Mesenchymal stem cell (in vitro differentiated cells and primary cell): ENCODE results near the gene UBL4A.

Source experiments
- DNase-seq: peaks from one replicate; pipeline ENCODE4 v3.0.0-alpha.2; 2013
- H2AFZ ChIP-seq: one replicate; pipeline ENCODE4 v1.6.1; 2013; ENCODE audit warnings: low read depth, mild to moderate bottlenecking, control low read depth, inconsistent platforms, low read length, moderate library complexity
- H2AK5ac ChIP-seq: 2 replicates; pipeline ENCODE4 v1.6.1; 2013; ENCODE audit warnings: low read length, moderate library complexity, mild to moderate bottlenecking, inconsistent platforms; ENCODE audit not compliant: severe bottlenecking
- H2BK120ac ChIP-seq: one replicate; pipeline ENCODE4 v1.6.1; 2013; ENCODE audit warnings: low read depth, mild to moderate bottlenecking, inconsistent platforms, low read length, moderate library complexity
- H2BK12ac ChIP-seq, 2 experiments: one replicate each; pipeline ENCODE4 v1.6.1; 2013; ENCODE audit warnings: inconsistent platforms in 2 of 2, low read length in 2 of 2, mild to moderate bottlenecking in 2 of 2, moderate library complexity in 2 of 2, control low read depth in 1 of 2
- H2BK15ac ChIP-seq: one replicate; pipeline ENCODE4 v1.6.1; 2013; ENCODE audit warnings: mild to moderate bottlenecking, low read depth, inconsistent platforms; ENCODE audit not compliant: poor library complexity, severe bottlenecking
- H2BK5ac ChIP-seq: 2 replicates; pipeline ENCODE4 v1.6.1; 2013; ENCODE audit warnings: low read depth, mild to moderate bottlenecking, low read length, control low read depth, inconsistent platforms; ENCODE audit not compliant: poor library complexity, severe bottlenecking
- H3K14ac ChIP-seq, 2 experiments: one replicate each; pipeline ENCODE4 v1.6.1; 2013; ENCODE audit warnings: inconsistent platforms in 2 of 2, low read length in 2 of 2, control low read depth in 1 of 2, mild to moderate bottlenecking in 1 of 2, moderate library complexity in 1 of 2
- H3K18ac ChIP-seq, 2 experiments: one replicate each; pipeline ENCODE4 v1.6.1; 2013; ENCODE audit warnings: inconsistent platforms in 2 of 2, low read length in 2 of 2, control low read depth in 1 of 2, low read depth in 1 of 2, mild to moderate bottlenecking in 1 of 2
- H3K23ac ChIP-seq, 2 experiments: one replicate each; pipeline ENCODE4 v1.6.1; 2013; ENCODE audit warnings: inconsistent platforms in 2 of 2, low read length in 2 of 2, mild to moderate bottlenecking in 2 of 2, moderate library complexity in 2 of 2, control low read depth in 1 of 2
- H3K27ac ChIP-seq: 2 replicates; pipeline ENCODE4 v1.5.1; 2013; ENCODE audit warnings: mild to moderate bottlenecking, moderate library complexity, low read length, control low read depth, inconsistent platforms; ENCODE audit not compliant: poor library complexity, severe bottlenecking
- H3K27me3 ChIP-seq, 2 experiments: 2 replicates each; pipeline versions ENCODE4 v1.6.1 to v1.7.0; 2013; ENCODE audit warnings: low read length in 2 of 2, mild to moderate bottlenecking in 2 of 2, moderate library complexity in 2 of 2, control low read depth in 1 of 2, inconsistent platforms in 1 of 2; ENCODE audit not compliant: control insufficient read depth in 1 of 2, insufficient read depth in 1 of 2
- H3K36me3 ChIP-seq, 2 experiments: 2 replicates each; pipeline versions ENCODE4 v1.6.1 to v1.7.0; 2013; ENCODE audit warnings: low read length in 2 of 2, control low read depth in 1 of 2, inconsistent platforms in 1 of 2, low read depth in 1 of 2, mild to moderate bottlenecking in 1 of 2; ENCODE audit not compliant: insufficient read depth in 2 of 2, control insufficient read depth in 1 of 2
- H3K4ac ChIP-seq, 2 experiments: one replicate each; pipeline ENCODE4 v1.6.1; 2013; ENCODE audit warnings: inconsistent platforms in 2 of 2, low read length in 2 of 2, mild to moderate bottlenecking in 2 of 2, moderate library complexity in 2 of 2, control low read depth in 1 of 2, low read depth in 1 of 2
- H3K4me1 ChIP-seq: 2 replicates; pipeline ENCODE4 v1.6.1; 2013; ENCODE audit warnings: low read depth, low read length, control low read depth; ENCODE audit not compliant: control insufficient read depth, insufficient read depth
- H3K4me2 ChIP-seq: 2 replicates; pipeline ENCODE4 v1.6.1; 2013; ENCODE audit warnings: low read length, mild to moderate bottlenecking, inconsistent platforms; ENCODE audit not compliant: poor library complexity, severe bottlenecking
- H3K4me3 ChIP-seq, 2 experiments: 2 replicates each; pipeline versions ENCODE4 v1.5.1 to v1.7.0; 2013; ENCODE audit warnings: low read length in 2 of 2, mild to moderate bottlenecking in 2 of 2, control low read depth in 1 of 2, low read depth in 1 of 2; ENCODE audit not compliant: insufficient read depth in 1 of 2
- H3K79me1 ChIP-seq: replicated peaks from 2 replicates; pipeline ENCODE4 v1.6.1; 2013; ENCODE audit warnings: mild to moderate bottlenecking, control low read depth, low read length, inconsistent platforms; ENCODE audit not compliant: poor library complexity, severe bottlenecking
- H3K9ac ChIP-seq: 2 replicates; pipeline ENCODE4 v1.7.0; 2013; ENCODE audit warnings: mild to moderate bottlenecking, low read length, moderate library complexity
- H3K9me3 ChIP-seq: 2 replicates; pipeline ENCODE4 v1.7.0; 2013; ENCODE audit warnings: mild to moderate bottlenecking, low read length; ENCODE audit not compliant: control insufficient read depth
- H4K8ac ChIP-seq: one replicate; pipeline ENCODE4 v1.6.1; 2013; ENCODE audit warnings: inconsistent platforms, mild to moderate bottlenecking, low read length, moderate library complexity
- H4K91ac ChIP-seq: one replicate; pipeline ENCODE4 v1.6.1; 2013; ENCODE audit warnings: mild to moderate bottlenecking, low read length, inconsistent platforms
- WGBS: methylation state at CpG from one replicate; pipeline ENCODE4 v1.1.7; 2013; ENCODE audit warnings: mixed read lengths; 5-methylcytosine and 5-hydroxymethylcytosine counted together

Gene UBL4A

DNA sequence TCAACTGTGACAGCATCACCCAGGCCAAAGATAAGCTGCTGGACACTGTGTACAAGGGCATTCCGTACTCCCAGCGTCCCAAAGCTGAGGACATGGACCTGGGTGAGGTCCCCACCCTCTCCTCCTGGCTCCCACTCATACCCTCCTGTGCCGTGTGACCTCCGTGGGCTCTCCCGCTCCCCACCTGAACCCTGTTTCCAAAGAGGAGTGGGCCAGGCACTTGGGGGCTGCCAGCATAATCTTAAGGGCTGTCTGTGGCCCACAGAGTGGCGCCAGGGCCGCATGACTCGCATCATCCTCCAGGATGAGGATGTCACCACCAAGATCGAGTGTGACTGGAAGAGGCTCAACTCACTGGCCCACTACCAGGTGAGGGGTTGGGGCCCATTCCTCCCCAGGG lies 17.3 kb downstream of the UBL4A start:
- H4K8ac ChIP-seq: no peak overlapping the region
- no peaks in the 10 kb centered on the region for H3K9me3 ChIP-seq
- no peak overlapping the region for H2AFZ ChIP-seq
- H3K79me1 ChIP-seq: peaks cover 14% of the 10 kb centered on the region
- no peak overlapping the region for H2BK120ac ChIP-seq
- no peak overlapping the region for H3K14ac ChIP-seq
- H2BK15ac ChIP-seq: no peak overlapping the region
- no peak overlapping the region for H3K18ac ChIP-seq
- no peak overlapping the region for H2BK5ac ChIP-seq
- H3K9ac ChIP-seq: no peak overlapping the region
- no peak overlapping the region for H3K27ac ChIP-seq
- no peaks in the 10 kb centered on the region for H3K27me3 ChIP-seq
- H2BK12ac ChIP-seq: no peak overlapping the region
- WGBS: 97% methylated on average over 7 of the region's 9 CpGs
- no peak overlapping the region for H3K23ac ChIP-seq
- H4K91ac ChIP-seq: no peak overlapping the region
- H3K4me2 ChIP-seq: no peak overlapping the region
- DNase-seq: no peak
- peaks cover 65 to 100% of the 10 kb centered on the region in 2 experiments for H3K36me3 ChIP-seq
- H3K4me1 ChIP-seq: no peaks in the 10 kb centered on the region
- H3K4me3 ChIP-seq: no peak overlapping the region
- no peak overlapping the region for H3K4ac ChIP-seq
- H2AK5ac ChIP-seq: no peak overlapping the region

DNA sequence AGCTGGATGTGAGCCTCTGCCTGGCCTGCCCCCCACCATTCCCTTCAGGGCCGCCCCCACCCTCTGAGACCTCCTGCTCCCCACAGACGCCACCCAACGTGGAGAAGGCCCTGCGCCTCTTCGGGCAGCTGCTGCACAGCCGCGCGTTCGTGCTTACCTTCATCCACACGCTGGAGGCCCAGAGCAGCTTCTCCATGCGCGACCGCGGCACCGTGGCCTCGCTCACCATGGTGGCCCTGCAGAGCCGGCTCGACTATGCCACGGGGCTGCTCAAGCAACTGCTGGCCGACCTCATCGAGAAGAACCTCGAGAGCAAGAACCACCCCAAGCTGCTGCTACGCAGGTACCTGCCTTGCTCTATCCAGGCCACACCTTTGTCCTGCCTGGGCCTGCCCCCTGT lies 18.2 kb downstream of the UBL4A start:
- no peak overlapping the region for H2BK12ac ChIP-seq
- no peaks in the 10 kb centered on the region for H3K27me3 ChIP-seq
- no peak for DNase-seq
- H2BK5ac ChIP-seq: no peak overlapping the region
- no peak overlapping the region for H4K91ac ChIP-seq
- no peak overlapping the region for H2AFZ ChIP-seq
- no peak overlapping the region for H4K8ac ChIP-seq
- H3K4me3 ChIP-seq: no peak overlapping the region
- WGBS: 97% methylated on average over 22 of the region's 23 CpGs
- H3K79me1 ChIP-seq: peaks cover 16% of the 10 kb centered on the region
- H3K23ac ChIP-seq: no peak overlapping the region
- no peak overlapping the region for H3K14ac ChIP-seq
- H2BK120ac ChIP-seq: no peak overlapping the region
- no peak overlapping the region for H3K18ac ChIP-seq
- H3K9ac ChIP-seq: no peak overlapping the region
- no peak overlapping the region for H3K4ac ChIP-seq
- H3K9me3 ChIP-seq: no peaks in the 10 kb centered on the region
- no peak overlapping the region for H3K27ac ChIP-seq
- no peaks in the 10 kb centered on the region for H3K4me1 ChIP-seq
- H3K36me3 ChIP-seq: peaks cover 65 to 100% of the 10 kb centered on the region in 2 experiments
- H3K4me2 ChIP-seq: no peak overlapping the region
- H2BK15ac ChIP-seq: no peak overlapping the region
- no peak overlapping the region for H2AK5ac ChIP-seq

DNA sequence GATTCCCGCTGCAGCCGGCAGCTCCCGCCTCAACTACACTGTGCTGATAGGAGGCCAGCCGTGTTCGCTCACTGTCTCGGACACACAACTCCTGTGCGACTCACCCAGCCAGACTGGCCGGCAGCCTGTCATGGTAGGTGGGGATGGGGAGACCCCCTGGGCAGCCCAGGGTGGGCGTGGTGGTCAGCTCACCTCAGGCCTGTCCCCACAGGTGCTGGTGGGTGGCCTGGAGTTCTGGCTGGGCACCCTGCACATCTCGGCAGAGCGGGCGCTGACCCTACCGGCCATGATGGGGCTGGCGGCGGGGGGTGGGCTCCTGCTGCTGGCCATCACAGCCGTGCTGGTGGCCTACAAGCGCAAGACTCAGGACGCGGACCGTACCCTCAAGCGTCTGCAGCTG lies 18.9 kb downstream of the UBL4A start:
- Histone ChIP-seq H3K4ac (no peak overlapping the region), H3K14ac (no peak overlapping the region), H4K91ac (no peak overlapping the region), H3K4me2 (no peak overlapping the region), H3K9me3 (no peaks in the 10 kb centered on the region), H2BK12ac (no peak overlapping the region), H3K23ac (no peak overlapping the region), H3K79me1 (peaks cover 17% of the 10 kb centered on the region), H2AFZ (peak overlapping the region; percentile 23), H3K9ac (no peak overlapping the region), H3K18ac (no peak overlapping the region), H4K8ac (no peak overlapping the region), H3K36me3 (peaks cover 71 to 100% of the 10 kb centered on the region in 2 experiments), H3K27me3 (no peaks in the 10 kb centered on the region), H3K4me1 (no peaks in the 10 kb centered on the region), H2BK120ac (no peak overlapping the region), H2BK5ac (no peak overlapping the region), H2AK5ac (no peak overlapping the region), H3K4me3 (no peak overlapping the region), H2BK15ac (no peak overlapping the region), H3K27ac (no peak overlapping the region)
- 97% methylated on average over 15 of the region's 21 CpGs for WGBS
- DNase-seq: no peak

DNA sequence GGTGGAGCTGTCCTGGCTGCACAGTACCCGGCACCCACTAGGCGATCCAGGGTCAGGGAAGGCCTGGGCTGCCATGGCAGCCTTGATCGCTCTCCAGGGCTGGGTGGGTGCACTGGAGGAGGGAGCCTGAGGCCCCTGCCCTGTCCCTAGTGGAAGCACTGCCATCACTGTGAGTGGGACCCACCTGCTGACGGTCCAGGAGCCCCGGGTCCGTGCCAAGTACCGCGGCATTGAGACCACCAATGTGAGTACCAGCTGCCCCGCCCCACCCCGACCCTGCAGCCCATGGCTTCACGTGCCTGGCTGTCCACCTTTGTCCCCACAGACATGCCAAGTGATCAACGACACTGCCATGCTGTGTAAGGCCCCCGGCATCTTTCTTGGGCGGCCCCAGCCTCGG lies 19.5 kb downstream of the UBL4A start:
- no peak overlapping the region for H3K27ac ChIP-seq
- H3K4me3 ChIP-seq: no peak overlapping the region
- no peak overlapping the region for H3K23ac ChIP-seq
- H3K27me3 ChIP-seq: no peaks in the 10 kb centered on the region
- H2BK15ac ChIP-seq: no peak overlapping the region
- no peak overlapping the region for H3K18ac ChIP-seq
- H3K4me2 ChIP-seq: no peak overlapping the region
- no peak overlapping the region for H3K4ac ChIP-seq
- H3K9me3 ChIP-seq: no peaks in the 10 kb centered on the region
- no peak overlapping the region for H3K9ac ChIP-seq
- H2BK12ac ChIP-seq: no peak overlapping the region
- WGBS: 97% methylated on average over 15 of the region's 15 CpGs
- no peak for DNase-seq
- no peak overlapping the region for H2BK5ac ChIP-seq
- no peak overlapping the region for H4K8ac ChIP-seq
- no peaks in the 10 kb centered on the region for H3K4me1 ChIP-seq
- peaks cover 74 to 100% of the 10 kb centered on the region in 2 experiments for H3K36me3 ChIP-seq
- H4K91ac ChIP-seq: no peak overlapping the region
- no peak overlapping the region for H3K14ac ChIP-seq
- no peak overlapping the region for H2BK120ac ChIP-seq
- H2AK5ac ChIP-seq: no peak overlapping the region
- no peak overlapping the region for H2AFZ ChIP-seq
- peaks cover 18% of the 10 kb centered on the region for H3K79me1 ChIP-seq
